ENCODE data around the gene PHKA2.

The PHKA2 gene

GRCh38 chrX:18887177-18887824, 96.6 kb downstream of the PHKA2 start:
- no peak for DNase-seq

DNA sequence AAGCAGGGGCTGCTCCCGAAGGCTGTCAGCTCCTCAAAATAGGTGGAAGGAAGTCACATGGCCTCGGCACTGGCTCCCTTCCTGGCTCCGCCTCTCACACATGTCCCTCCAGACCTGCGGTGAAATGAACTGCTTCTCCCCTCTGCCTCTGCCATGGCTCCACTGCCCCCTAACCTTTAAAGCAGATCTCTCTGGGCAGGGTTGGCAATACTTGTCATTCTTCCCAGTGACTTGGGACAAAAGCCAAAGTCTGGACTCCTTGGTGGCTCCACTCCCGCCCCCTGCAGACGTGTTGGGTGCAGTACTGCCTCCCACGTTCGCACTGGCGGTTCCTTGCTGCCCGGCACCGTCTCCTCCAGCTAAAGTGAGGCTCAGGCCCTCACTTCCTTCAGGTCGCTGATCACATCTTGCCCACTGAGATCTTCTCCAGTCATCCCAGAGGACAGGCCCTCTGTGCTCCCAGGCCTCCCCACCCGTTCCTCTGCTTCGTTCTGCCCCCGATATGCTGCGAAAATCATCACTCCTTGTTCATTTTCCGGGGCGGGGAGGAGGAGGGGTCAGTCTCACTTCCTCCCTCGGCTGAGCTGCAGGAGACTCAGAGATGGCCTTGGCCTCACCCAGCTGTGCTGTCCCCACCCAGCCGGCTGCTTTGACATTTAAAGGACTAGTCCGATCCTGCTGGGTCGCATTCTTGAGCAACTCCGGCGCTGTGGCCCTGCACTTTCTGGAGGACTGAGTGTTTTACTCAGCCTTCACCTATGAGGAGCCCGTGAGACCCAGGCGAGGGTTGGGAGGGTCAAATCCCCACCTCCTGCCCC, 97.4 kb downstream of the PHKA2 start:
- no peak for DNase-seq

GRCh38 chrX:18886005-18886343, 97.9 kb downstream of the PHKA2 start:
- no peak for DNase-seq

GRCh38 chrX:18885328-18886004, 98.4 kb downstream of the PHKA2 start:
- no peak for DNase-seq

DNA sequence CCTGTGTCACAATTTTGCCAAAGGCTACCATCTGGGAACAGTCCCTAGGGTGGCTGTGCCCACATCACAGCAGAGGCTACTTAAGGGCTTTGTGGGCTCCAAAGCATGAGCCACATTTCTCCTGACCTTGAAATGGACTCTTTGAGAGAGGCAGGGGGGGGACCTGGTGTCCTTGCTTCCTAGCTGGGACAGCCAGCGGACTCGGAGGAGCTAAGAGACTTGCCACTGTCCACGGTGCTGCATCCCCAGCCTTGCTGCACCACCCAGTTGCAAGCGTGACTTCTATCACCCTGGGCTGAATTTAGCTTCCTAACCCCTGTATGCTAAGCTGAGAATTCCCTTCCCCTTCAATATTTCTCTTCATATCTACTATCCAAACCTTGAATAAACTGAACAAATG, 99.0 kb downstream of the PHKA2 start:
- no peak for DNase-seq

DNA sequence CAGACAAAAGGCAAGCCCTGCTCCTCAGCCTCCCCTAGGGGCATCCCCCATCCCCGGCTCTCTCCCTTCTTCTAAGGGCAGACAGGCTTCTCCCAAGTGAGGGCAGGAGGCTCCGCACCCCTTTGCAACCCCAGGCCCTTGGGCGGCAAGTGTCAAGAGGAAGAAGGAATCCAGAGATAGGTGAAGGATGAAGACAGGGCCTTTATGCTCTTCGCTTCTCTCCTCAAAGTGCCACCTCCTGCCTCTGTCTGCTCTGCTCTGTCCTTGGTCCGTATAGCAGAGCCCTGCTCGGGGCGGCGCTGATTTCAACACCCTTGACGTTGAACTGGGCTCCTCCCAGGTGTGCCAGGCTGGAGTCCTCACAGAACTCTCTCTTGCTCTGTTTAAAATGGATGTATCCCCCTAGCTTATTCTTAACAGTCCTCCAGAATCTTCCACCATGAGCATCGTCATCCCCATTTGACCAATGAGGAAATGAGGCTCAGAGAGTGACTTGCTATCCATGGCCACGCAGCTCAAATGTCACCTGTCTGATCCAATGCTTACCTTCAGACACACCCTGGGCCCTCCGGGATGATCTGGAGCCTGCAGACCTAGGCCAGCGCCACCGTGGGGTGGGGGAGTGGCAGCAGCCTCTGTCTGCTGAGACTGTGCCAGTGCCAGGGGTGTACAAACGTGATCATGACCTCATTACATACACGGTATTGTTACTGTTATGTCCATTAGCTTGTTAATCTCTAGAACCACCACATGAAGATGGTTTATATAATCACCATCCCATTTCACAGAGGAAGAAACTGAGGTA, 99.8 kb downstream of the PHKA2 start:
- no peak for DNase-seq

DNA sequence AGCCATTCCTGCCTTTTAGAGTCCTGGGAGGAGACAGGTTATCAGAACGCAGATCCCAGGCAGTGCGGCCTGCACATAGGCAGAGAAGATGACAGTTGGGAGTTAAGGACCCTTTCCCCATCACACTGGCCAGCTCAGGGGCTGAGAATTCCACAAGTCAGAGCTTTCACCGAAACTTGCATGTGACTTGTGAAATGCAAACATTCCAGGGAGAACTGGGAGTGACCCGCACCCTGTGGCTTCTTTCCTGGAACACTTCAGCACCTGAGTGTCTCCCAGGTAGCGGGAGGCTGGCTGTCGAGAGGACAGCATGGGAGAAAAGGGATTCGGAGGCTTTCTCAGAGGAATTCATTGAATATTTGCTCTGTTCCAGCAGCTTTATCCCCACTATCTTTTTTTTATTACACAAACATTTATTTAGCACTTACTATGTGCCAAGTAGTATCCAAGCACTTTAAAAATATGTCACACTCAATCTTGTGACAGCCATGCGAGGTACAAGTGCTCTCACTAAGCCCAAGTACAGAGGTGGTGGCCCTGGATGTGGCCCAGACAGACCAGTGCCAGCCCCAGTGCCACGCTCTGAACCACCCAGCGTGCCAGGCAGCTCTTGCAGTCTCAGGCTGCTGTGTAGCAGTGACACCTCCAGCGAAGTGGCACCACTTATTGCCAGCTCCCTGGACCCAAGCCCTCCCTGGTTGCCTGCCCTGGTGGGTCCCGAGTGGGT, 100.5 kb downstream of the PHKA2 start:
- no peak for DNase-seq

DNA sequence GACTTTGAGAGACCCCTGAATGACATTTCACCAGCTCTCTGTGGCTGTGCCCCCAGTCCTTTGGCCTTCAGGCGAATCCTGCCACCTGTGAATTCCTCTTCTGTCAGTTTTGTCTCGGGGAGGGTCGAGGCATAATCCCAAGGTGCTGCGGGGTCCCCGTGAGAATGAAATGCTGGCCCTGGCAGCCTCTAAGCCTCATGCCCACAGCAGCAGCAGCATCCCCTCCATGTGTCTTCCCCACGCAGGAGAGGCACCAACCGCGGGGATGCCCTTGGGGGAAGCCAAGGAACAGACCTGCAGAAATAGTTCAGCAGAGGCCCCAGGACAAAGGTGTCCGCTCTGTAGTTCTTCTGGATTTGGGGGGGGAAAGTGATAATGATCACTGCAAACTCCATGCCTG, 104.8 kb downstream of the PHKA2 start:
- no peak for DNase-seq

GRCh38 chrX:18877469-18877868, 106.4 kb downstream of the PHKA2 start:
- DNase-seq = no peak

DNA sequence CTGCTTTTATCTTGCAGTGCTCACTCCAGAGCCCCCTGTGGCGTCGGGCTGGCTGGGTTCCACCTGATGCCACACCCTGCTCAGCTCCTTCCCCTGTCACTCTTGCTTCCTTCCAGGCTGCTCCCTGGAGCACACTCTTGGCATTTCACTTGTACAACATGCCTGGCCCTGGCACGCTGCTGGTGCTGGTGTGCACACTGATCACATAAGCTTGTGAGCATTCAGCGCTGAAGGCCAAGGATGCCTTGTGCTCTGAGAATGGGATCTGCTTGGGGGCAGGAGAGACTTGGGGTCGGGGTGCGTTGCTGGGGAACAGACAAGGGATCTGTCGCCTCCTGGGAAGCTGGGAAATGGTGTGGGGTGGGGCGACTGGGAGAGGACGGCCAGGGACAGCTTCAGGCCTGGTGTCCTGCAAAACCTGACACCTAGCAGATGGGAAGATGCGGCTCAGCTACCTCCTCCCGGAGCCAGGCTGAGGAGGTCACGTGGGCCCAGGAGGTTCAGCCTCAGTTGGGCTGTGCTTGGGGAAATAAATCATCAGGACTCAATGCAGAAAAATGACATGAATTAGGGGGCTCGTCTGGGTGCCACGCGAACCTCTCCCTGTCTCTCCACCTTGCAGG, 108.5 kb downstream of the PHKA2 start:
- no peak for DNase-seq

DNA sequence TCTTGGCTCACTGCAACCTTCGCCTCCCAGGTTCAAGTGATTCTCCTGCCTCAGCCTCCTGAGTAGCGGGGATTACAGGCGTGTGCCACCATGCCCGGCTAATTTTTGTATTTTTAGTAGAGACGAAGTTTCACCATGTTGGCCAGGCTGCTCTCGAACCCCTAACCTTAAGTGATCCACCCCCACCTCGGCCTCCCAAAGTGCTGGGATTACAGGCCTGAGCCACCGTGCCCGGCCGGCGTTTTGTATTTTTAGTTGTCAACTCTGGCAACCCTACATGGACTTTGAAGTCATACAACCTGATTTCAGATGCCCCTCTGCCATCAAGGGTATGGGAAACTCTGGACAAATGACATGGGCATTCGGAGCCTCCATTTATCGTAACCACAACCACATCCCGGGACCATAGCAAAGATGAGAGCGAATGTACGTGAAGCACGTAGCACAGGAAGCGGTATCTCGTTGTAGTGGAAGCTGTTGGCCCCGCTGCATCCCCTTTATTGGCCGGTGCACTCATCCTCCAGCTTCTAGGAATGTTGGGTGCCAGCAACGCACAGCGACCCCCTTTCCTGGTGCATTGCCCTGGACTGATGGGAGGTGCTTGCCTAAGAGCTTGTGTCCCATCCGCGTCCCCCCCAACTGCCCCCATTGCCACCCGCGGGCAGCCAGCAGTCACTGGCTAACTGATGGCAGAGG, 109.2 kb downstream of the PHKA2 start:
- no peak for DNase-seq

DNA sequence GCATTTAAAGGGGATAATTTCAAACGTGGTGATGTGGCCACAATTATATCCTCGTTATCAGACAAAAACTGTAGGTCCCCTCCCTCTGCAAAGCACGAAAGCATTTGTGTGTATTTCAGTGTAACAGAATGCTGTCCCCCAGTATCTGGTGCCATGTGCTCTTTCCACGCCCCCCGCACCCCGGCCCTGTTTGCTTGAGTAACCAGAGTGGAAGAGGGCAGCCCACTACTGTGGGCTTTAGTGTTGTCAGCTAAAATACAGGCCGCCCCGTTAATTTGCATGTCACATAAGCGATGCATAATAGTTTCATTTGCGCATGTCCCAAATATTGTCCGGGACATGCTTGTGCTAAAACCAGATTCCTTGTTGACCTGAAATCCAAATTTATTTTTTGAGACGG, 110.1 kb downstream of the PHKA2 start:
- DNase-seq = no peak

DNA sequence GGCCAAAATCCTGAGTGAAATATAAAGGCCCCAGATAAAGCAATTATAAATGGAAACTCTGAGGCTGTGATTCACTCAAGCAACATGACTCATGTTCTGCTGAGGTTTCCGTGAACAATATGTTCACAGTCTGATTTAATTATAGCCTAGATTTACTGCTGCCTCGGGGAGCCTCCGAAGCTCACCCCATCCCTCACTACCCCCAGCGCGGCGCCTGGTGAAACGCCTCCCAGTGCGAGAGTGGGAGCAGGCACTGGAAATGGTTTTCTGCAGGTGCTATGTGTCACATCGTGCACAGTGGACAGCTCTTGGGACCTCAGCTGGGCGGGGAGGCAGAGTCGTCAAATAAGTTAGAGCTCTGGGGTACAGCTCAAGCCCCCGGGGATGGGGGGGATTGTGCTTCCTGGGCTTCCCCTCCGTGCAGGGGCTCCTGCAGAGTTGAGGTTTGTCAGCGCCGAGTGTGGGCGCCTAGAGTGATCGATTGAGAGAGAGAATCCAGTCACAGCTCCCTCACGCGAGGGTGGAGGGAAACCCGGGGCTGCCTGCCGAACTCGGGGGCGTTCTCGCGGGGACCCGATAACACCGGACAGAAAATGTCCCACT, 110.6 kb downstream of the PHKA2 start:
- DNase-seq = no peak

GRCh38 chrX:18872621-18873020, 111.3 kb downstream of the PHKA2 start:
- no peak for DNase-seq

GRCh38 chrX:18871970-18872369, 111.9 kb downstream of the PHKA2 start:
- no peak for DNase-seq

GRCh38 chrX:18871161-18871890, 112.6 kb downstream of the PHKA2 start:
- DNase-seq = no peak

DNA sequence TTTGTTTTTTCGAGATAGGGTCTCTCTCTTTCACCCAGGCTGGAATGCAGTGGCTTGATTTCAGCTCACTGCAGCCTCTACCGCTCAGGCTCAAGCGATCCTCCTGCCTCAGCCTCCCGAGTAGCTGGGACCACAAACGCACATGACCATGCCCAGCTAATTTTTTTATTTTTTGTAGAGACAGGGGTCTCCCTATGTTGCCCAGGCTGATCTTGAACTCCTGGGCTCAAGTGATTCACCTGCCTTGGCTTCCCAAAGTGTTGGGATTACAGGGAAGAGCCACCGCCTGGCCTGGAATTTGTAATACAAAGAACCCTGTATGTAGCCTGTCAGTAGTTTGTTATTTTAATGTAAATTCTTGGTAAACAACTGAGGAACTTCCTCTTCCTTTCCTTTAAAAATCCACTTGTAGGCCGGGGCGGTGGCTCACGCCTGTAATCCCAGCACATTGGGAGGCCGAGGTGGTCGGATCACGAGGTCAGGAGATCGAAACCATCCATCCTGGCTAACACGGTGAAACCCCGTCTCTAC, 119.5 kb downstream of the PHKA2 start:
- no peak for DNase-seq

GRCh38 chrX:18861511-18861910, 122.4 kb downstream of the PHKA2 start:
- DNase-seq = no peak

DNA sequence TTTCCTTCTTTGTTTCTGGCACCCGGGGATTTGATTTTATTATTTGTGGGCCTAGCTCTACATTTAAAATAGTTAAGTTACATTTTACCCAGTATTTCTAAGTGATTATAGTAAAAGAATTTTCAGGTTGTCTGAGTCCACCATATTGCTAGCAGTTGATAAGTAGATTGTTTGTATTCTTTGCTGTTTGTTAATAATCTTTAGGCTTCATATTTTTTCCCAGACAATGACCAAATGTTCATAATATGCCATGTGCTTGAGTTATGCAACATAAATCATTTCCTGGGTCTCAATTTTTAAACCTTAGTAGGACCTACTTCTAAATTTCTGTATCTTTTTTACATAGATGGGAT, 127.3 kb downstream of the PHKA2 start:
- DNase-seq = no peak
